ENCODE data around the gene PAX8.

PAX8 gene

GRCh38 chr2:113264713-113265403 lies 13.9 kb downstream of the PAX8 start:
- DNase-seq (ENCODE audit: low spot score): no peak

DNA sequence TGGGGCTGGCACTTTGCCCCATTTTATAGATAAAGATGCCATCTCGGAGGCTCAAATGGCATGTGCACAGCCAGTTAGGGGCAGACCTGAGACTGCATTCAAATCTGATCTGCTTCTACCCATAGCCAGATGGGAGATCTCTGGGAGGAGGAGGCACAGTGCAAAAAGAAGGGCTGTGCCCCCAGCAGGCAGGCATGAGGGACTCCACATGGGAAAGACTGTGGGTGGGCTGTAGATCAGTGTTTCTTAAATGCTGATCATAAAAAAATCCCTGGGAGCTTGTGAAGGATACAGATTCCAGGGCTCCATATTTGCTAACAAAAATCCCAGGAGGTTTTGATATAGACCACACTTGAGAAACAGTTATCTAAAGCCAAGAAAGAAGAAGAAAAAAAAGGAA lies 15.2 kb downstream of the PAX8 start:
- DNase-seq (ENCODE audit: low spot score): no peak

- peak; percentile 20 for DNase-seq (ENCODE audit: low spot score)
These were observed 17.7 kb downstream of the PAX8 start for GRCh38 chr2:113260991-113261390.

DNA sequence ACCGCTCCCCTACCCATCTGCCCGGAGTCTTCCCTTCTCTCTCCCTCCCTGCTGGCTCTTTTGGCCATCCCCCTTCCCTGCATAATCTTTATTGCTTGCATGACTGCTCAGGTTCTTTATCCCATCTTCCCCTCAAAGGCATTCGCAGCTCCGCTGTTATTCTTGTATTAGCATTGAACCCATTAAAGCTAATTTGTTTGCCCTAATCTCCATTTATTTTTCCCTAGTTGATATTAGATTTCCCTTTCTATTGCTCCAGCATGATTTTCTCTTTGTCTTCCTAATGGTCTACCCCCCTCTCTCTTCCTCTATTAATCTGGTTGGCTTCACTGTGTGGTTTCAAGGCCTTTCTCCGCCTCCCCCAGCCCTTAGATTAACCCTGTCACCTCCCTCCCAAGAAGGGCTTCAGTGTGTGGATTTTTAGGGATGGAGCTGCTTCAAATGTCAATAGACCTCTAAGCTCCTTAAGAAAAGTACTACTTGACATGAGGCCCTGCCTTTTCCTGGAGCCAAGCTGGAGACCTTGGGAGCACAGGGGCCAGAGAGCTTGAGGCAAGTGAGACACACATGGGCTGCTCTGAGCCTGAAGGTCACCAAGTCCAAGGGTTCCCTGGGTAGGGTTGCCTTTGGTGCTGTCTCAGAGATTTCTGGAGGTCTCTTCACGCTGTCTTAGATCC lies 20.1 kb downstream of the PAX8 start:
- no peak for DNase-seq (ENCODE audit: low spot score)

DNA sequence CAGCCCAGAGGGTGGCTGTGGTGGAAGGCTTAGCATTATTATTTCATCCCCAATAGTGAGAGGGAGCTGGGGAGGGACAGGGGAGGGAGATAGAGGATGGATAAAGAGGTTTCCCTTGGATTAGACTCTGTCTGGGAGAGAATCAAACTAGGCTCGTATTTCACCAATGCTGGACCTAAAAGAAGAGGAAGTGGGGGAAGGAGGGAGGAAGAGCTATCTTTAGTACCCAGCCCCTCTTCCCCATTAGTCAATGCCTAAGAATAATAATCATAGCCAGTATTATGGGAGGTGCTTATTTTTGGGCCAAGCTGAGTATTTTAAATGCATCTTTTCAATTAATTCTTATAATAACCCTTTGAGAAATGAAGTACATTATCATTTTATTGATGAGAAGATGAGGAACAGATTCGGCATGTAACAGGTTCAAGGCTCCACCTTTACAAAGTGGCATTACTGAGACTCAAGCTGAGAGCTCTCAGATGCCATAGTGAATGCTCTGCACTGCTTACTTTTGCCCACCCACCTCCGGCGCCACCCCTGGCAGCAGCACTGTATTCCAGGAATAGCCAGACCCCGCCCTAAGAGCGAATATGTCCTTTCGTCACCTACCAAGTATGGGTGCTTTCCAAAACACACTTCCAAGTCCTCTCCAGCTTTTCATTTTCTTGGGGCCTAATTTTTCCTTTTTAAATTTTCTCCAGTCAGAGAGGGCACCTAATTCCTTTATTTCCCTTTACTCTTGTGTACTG lies 21.0 kb downstream of the PAX8 start:
- DNase-seq (ENCODE audit: low spot score): peak; percentile 50

GRCh38 chr2:113255140-113256070 lies 23.3 kb downstream of the PAX8 start:
- DNase-seq (ENCODE audit: low spot score): no peak

DNA sequence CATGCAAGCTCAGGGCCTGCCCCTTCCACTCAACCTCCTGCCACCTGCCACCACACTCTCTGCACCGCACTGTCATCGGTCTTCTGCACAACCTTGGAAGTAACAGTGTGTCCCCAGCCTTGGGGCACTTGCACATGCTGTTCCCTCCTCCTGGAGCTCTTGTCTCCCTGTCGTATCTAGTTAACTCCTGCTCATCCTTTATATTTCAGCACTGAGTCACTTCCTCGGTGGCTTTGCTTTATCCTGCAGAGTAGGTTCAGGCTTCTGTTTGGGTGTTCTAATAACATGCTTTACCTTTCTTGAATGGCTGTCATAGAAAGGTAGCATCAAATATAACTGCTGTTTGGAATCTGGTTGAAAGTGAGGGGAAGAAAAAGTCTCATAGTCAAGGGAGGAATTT lies 25.3 kb downstream of the PAX8 start:
- DNase-seq (ENCODE audit: low spot score): no peak

DNA sequence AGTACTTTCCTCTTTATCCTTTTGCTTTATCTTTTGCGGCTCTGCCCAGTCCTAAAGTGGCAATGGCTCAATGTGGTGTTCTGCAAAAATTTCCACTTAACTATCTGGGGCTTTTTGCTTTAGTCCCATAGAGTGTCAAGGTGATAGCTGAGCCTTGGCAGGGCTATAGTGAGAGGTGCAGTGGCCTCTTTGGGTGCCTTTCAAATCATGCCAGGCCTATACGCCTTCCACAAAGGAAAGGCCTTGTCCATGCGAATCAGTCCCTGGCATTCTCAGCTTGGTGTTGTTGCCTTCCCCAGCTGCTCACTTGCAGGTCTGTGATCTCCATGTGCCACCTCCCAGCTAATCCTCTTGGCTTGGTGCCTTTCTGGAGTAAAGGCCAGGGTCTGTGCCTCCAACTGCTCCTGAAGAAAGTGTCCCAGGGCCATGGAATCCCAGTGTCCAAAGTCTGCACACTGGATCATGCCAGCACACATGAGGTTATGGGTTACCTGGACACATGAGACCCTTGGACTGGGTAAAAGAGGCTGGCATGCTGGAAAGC lies 26.6 kb downstream of the PAX8 start:
- DNase-seq (ENCODE audit: low spot score): no peak

GRCh38 chr2:113251118-113251517 lies 27.6 kb downstream of the PAX8 start:
- DNase-seq (ENCODE audit: low spot score): no peak

DNA sequence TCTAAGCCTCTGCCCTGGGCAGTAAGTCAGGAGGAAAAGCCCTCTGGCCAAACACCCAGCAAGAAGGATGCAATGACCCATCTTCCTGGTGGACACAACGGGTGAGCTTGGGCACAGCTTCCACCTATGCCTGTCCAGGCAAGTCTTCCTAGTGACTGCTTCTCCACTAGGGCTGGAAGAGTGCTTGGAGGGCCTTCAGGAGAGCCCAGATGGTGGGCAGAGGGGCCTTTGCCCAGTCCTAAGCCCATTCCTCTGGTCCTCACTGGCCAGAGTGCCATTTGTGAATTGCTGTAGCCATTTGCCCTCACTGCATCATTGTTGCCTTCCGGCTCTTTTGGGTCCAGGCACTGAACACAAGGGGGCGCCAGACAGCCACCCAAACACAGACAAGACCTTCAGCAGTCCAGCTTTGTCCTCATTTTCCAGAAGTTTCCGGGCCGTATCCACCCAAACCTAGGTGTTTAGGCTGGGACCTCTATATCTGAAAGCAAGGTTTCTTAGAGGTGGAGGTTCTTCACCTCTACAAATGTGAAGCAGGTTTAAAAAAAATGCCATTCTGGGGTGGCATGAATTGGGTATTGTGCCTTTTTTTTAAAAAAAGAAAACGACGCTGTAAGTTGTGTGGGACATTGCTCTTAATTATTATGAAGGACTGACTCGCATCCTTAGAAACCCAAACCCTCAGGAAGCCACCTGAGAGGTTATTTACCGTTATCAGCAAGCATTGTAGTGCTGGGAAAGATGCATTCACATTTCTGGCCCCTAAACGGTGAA lies 29.5 kb downstream of the PAX8 start:
- peak; percentile 88 for DNase-seq (ENCODE audit: low spot score)

- DNase-seq (ENCODE audit: low spot score): no peak
These were observed 32.1 kb downstream of the PAX8 start for GRCh38 chr2:113246606-113247005.

DNA sequence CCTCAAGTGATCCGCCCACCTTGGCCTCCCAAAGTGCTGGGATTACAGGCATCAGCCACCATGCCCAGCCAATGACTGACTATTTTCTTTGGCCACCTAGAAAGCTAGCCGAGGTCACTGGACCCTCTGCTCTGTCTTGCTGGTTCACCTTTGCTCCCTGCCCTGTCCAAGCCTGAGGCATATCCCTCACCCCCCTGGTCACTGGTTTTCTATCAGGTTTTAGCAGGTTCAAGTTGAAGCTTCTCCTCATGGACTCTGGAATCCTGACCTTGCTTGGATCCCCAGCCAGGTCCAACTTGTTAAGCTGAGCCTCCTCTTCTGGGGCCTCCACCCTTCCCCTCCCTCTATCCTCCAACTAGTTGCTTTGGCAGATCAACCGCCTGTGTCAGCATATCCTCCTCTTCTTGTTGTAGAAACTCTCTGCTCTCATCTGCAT lies 33.4 kb downstream of the PAX8 start:
- no peak for DNase-seq (ENCODE audit: low spot score)

- no peak for DNase-seq (ENCODE audit: low spot score)
These were observed 36.4 kb downstream of the PAX8 start for GRCh38 chr2:113242327-113242726.

- peak; percentile 31 for DNase-seq (ENCODE audit: low spot score)
These were observed 37.5 kb downstream of the PAX8 start for GRCh38 chr2:113240915-113241911.

DNA sequence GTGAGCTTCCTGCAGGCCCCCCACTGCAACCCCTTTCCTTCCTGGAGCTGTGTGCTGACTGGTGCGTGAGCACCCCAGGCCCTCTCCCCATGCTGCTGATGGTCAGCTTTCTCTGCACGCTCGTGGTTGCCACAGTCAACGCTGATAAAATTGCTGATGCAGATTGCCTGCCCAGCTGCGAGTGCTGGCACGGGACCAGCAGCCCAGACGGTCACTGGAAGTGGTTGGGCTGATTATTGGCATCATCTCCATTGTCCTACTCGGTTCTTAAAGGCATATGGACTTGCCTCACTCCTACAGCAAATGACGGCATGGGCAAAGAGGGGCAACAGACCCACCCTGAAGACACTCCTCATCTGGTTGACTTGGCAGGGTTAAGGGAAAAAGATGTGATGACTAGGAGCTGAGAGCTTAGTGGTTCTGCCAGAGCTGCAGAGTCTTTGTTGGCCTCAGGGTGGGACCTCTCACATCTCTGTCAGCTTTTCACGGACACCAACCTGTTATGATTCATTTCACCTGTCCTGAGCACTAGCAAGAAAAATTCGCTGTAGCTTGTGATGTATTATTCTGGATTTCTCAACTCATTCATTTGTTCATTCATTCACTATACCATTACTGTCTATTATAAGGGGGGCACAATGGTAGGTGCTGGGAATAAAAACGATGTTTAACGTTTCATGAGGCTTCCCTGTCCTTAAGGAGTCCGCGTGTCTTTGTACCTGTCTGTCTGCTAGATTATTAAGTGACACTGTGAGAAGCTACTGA lies 38.4 kb downstream of the PAX8 start:
- peak; percentile 80 for DNase-seq (ENCODE audit: low spot score)

DNA sequence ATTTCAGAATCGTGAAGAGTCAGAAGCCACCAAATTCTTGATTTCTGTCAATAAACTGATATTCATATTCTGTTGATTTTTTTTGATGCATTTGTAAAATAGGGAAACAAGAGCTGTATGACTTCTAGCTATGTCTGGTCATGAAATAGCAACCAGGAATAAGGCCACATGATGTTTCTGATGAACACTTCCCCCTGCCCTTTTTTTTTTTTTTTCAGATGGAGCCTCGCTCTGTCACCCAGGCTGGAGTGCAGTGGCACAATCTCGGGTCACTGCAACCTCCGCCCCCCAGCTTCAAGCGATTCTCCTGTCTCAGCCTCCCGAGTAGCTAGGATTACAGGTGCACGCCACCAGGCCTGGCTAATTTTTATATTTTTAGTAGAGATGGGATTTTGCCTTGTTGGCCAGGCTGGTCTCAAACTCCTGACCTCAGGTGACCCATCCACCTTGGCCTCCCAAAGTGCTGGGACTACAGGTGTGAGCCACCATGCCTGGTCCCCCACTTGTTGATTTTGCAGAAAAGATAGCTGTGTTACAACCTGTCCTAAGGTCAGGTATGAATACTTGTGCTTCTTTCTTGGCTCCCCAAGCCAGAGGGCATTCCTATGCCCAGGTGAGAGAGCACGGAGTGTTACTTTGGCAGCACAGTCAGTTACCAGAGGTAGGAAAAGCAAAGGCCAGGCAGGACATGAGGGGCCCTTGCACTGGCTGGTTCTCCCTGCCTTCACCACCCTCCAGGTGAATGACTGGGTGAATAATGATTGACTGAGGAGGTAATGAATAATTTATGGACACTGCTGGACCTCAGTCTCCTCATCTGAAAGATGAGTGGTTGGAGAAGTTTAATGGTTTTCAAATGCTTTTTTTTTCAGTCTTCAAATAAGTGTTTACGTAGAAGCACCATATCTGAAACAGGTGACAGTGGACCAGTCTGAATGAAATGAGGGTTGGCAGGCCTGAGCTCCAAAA lies 39.6 kb downstream of the PAX8 start:
- no peak for DNase-seq (ENCODE audit: low spot score)

- no peak for DNase-seq (ENCODE audit: low spot score)
These were observed 41.0 kb downstream of the PAX8 start for GRCh38 chr2:113237604-113238160.
